MM.1S (cell line): ENCODE results near the gene ADGRV1.

Experiments
- DNase-seq: peaks from one replicate; pipeline ENCODE4 v3.0.0-alpha.2; 2015
- H2AFZ ChIP-seq: fragments of 300-600 bp; sonication (generic); 2 replicates; pipeline ENCODE4 v1.6.0; 2016; ENCODE audit warnings: antibody characterized with exemption, low read length
- H3F3A ChIP-seq: fragments of 300-600 bp; sonication (generic); 2 replicates; pipeline ENCODE4 v1.6.1; 2016; ENCODE audit warnings: mild to moderate bottlenecking, antibody characterized with exemption, low read length, moderate library complexity, mixed read lengths; ENCODE audit not compliant: insufficient read depth
- H3K27ac ChIP-seq: fragments of 300-600 bp; sonication (generic); 2 replicates; pipeline ENCODE4 v1.5.1; 2016; ENCODE audit warnings: mild to moderate bottlenecking, low read length
- H3K27me3 ChIP-seq: fragments of 300-600 bp; sonication (generic); replicated peaks from 2 replicates; pipeline ENCODE4 v1.6.0; 2016; ENCODE audit warnings: low read length; ENCODE audit not compliant: insufficient read depth
- H3K36me3 ChIP-seq: fragments of 300-600 bp; sonication (generic); replicated peaks from 2 replicates; pipeline ENCODE4 v1.6.1; 2016; ENCODE audit warnings: mild to moderate bottlenecking, low read length, mixed read lengths; ENCODE audit not compliant: insufficient read depth
- H3K4me1 ChIP-seq: fragments of 300-600 bp; sonication (generic); 2 replicates; pipeline ENCODE4 v1.6.1; 2016; ENCODE audit warnings: low read length, mixed read lengths
- H3K4me2 ChIP-seq: fragments of 300-600 bp; sonication (generic); 2 replicates; pipeline ENCODE4 v1.6.0; 2016; ENCODE audit warnings: low read depth, low read length
- H3K4me3 ChIP-seq: fragments of 300-600 bp; sonication (generic); 2 replicates; pipeline ENCODE4 v1.5.1; 2016; ENCODE audit warnings: low read length, mixed read lengths
- H3K79me2 ChIP-seq: fragments of 300-600 bp; sonication (generic); 2 replicates; pipeline ENCODE4 v1.6.1; 2016; ENCODE audit warnings: mixed run types, low read length, mixed read lengths
- H3K9ac ChIP-seq: fragments of 300-600 bp; sonication (generic); 2 replicates; pipeline ENCODE4 v1.6.1; 2016; ENCODE audit warnings: low read length, mixed read lengths
- H3K9me2 ChIP-seq: fragments of 300-600 bp; sonication (generic); replicated peaks from 2 replicates; pipeline ENCODE4 v1.6.1; 2016; ENCODE audit warnings: mild to moderate bottlenecking, low read length, mixed read lengths; ENCODE audit not compliant: insufficient read depth
- H3K9me3 ChIP-seq: fragments of 300-600 bp; sonication (generic); replicated peaks from 2 replicates; pipeline ENCODE4 v1.6.1; 2016; ENCODE audit warnings: mild to moderate bottlenecking, low read length, mixed read lengths; ENCODE audit not compliant: insufficient read depth
- H4K20me1 ChIP-seq: fragments of 300-600 bp; sonication (generic); 2 replicates; pipeline ENCODE4 v1.6.1; 2016; ENCODE audit warnings: mild to moderate bottlenecking, low read length, moderate library complexity, mixed read lengths; ENCODE audit not compliant: insufficient read depth
- EZH2 ChIP-seq: fragments of 300-600 bp; sonication (generic); optimal IDR thresholded peaks from 2 replicates; pipeline ENCODE3; 2017; ENCODE audit warnings: low read depth, mild to moderate bottlenecking, antibody characterized with exemption, low read length, mixed read lengths
- EZH2phosphoT487 ChIP-seq: fragments of 300-600 bp; sonication (generic); IDR thresholded peaks from 2 replicates; pipeline ENCODE4 v1.6.1; 2018; ENCODE audit warnings: antibody characterized with exemption, low read length
- TF ChIP-seq, protein P1 (sequence below): fragments of 300-600 bp; sonication (generic); IDR thresholded peaks from 2 replicates; pipeline ENCODE4 v1.5.1; 2016; ENCODE audit warnings: antibody characterized with exemption, low read length, mixed read lengths

ADGRV1 gene

DNA sequence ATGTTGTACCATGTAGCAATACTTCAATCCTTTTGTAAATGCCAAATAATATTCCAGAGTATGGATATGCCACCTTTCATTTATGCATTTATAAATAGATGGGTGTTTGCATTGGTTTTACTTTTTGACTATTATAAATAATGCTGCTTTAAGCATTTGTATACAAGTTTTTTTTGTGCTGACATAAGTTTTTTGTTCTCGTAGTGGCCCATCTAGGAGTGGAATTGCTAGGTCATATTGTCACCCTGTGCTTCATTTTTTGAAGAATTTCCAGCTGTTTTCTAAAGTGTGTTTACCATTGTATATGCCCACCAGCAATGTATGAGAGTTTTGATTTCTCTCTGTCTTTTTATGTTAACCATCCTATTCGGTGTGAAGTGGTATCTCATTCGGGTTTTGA lies 6.9 kb downstream of the ADGRV1 start:
- Histone ChIP-seq H3K4me3 (no peak overlapping the region), H3K36me3 (no peaks in the 10 kb centered on the region), H3K4me2 (no peak overlapping the region), H2AFZ (no peak overlapping the region), H3K27me3 (no peaks in the 10 kb centered on the region), H3K27ac (no peak overlapping the region), H3F3A (no peaks in the 10 kb centered on the region), H3K9me2 (no peaks in the 10 kb centered on the region), H3K9me3 (no peaks in the 10 kb centered on the region), H3K79me2 (no peaks in the 10 kb centered on the region), H3K4me1 (no peaks in the 10 kb centered on the region), H4K20me1 (no peaks in the 10 kb centered on the region), H3K9ac (no peak overlapping the region)
- no peak for DNase-seq
- TF ChIP-seq EZH2: no peak
- TF ChIP-seq, protein P1, sequence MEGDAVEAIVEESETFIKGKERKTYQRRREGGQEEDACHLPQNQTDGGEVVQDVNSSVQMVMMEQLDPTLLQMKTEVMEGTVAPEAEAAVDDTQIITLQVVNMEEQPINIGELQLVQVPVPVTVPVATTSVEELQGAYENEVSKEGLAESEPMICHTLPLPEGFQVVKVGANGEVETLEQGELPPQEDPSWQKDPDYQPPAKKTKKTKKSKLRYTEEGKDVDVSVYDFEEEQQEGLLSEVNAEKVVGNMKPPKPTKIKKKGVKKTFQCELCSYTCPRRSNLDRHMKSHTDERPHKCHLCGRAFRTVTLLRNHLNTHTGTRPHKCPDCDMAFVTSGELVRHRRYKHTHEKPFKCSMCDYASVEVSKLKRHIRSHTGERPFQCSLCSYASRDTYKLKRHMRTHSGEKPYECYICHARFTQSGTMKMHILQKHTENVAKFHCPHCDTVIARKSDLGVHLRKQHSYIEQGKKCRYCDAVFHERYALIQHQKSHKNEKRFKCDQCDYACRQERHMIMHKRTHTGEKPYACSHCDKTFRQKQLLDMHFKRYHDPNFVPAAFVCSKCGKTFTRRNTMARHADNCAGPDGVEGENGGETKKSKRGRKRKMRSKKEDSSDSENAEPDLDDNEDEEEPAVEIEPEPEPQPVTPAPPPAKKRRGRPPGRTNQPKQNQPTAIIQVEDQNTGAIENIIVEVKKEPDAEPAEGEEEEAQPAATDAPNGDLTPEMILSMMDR: no peak
- TF ChIP-seq EZH2phosphoT487: no peak

DNA sequence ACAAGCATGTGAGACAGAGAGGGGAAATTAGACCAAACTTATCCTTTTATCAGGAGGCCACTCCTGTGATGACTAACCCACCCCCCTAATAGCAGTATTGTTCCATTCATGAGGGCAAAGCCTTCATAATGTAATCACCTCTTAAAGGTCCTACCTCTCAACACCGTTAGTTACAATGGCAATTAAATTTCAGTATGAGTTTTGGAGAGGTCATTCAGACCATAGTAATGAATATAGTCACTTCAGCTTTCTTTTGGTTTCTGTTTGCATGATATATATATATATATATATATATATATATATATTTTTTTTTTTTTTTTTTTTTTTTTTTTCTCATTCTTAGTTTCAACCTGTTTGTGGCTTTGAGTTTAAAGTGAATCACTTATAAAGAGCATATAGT lies 10.5 kb downstream of the ADGRV1 start:
- no peaks in the 10 kb centered on the region for H3K9me2 ChIP-seq
- H3K36me3 ChIP-seq: no peaks in the 10 kb centered on the region
- no peaks in the 10 kb centered on the region for H4K20me1 ChIP-seq
- no peak overlapping the region for H2AFZ ChIP-seq
- no peaks in the 10 kb centered on the region for H3K4me1 ChIP-seq
- no peaks in the 10 kb centered on the region for H3K9me3 ChIP-seq
- no peak overlapping the region for H3K4me3 ChIP-seq
- H3K4me2 ChIP-seq: no peak overlapping the region
- TF ChIP-seq, protein P1: no peak
- TF ChIP-seq EZH2 (no peak), EZH2phosphoT487 (no peak)
- DNase-seq: peak; percentile 8
- H3K27me3 ChIP-seq: no peaks in the 10 kb centered on the region
- H3K9ac ChIP-seq: no peak overlapping the region
- no peaks in the 10 kb centered on the region for H3K79me2 ChIP-seq
- H3K27ac ChIP-seq: no peak overlapping the region
- no peaks in the 10 kb centered on the region for H3F3A ChIP-seq

DNA sequence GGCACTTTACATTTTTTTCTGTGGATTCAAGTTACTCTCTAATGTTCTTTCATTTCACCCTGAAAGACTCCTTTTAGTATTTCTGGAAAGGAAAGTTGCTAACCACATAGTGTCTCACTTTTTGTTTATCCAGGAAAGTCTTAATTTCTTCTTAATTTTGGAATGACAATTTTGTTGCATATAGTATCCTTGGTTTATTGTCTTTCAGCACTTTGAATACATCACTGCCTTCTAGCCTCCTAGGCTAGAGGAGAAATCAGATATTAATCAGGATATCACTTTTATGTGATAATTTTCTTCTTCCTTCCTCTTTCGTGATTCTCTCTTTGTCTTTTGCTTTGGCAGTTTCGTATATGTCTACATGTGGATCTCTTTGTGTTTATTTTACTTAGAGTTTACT lies 11.4 kb downstream of the ADGRV1 start:
- H3K79me2 ChIP-seq: no peaks in the 10 kb centered on the region
- H3F3A ChIP-seq: no peaks in the 10 kb centered on the region
- H3K4me1 ChIP-seq: no peaks in the 10 kb centered on the region
- H3K27ac ChIP-seq: no peak overlapping the region
- no peak overlapping the region for H3K9ac ChIP-seq
- H4K20me1 ChIP-seq: no peaks in the 10 kb centered on the region
- H3K36me3 ChIP-seq: no peaks in the 10 kb centered on the region
- no peak for DNase-seq
- TF ChIP-seq, protein P1: no peak
- TF ChIP-seq EZH2phosphoT487: no peak
- no peak for TF ChIP-seq EZH2
- no peak overlapping the region for H3K4me3 ChIP-seq
- H3K27me3 ChIP-seq: no peaks in the 10 kb centered on the region
- H2AFZ ChIP-seq: no peak overlapping the region
- no peaks in the 10 kb centered on the region for H3K9me2 ChIP-seq
- no peak overlapping the region for H3K4me2 ChIP-seq
- no peaks in the 10 kb centered on the region for H3K9me3 ChIP-seq
